ENCODE results near the gene TMEM129.

The TMEM129 gene

GRCh38 chr4:1759818-1760223, 38.7 kb upstream of the TMEM129 start:
- H3K4me1 ChIP-seq (ENCODE audit: low read length) = no peaks in the 10 kb centered on the region
- no peak overlapping the region for H2AFZ ChIP-seq (ENCODE audit: low read length)
- peaks cover 88% of the 10 kb centered on the region for H3K27me3 ChIP-seq (replicated peaks; ENCODE audit: insufficient read depth, low read length)
- no peak overlapping the region for H3K4me2 ChIP-seq (ENCODE audit: low read depth, low read length)
- H3K9ac ChIP-seq (ENCODE audit: low read length) = no peak overlapping the region
- no peak for TF ChIP-seq EZH2 (optimal IDR thresholded peaks at IDR 0.05; ENCODE audit: low read depth, low read length)
- TF ChIP-seq CTCF (IDR thresholded peaks at IDR 0.05; ENCODE audit: low read length) = 0 out of 2 replicates have a peak, but pooled peaks have one; percentile 4
- no peaks in the 10 kb centered on the region for H4K20me1 ChIP-seq (ENCODE audit: insufficient read depth, low read length)
- no peaks in the 10 kb centered on the region for H3K9me3 ChIP-seq (replicated peaks; ENCODE audit: insufficient read depth, low read length)
- H3K79me2 ChIP-seq (ENCODE audit: low read length) = no peaks in the 10 kb centered on the region
- no peak overlapping the region for H3K4me3 ChIP-seq (ENCODE audit: low read length)
- no peaks in the 10 kb centered on the region for H3K9me2 ChIP-seq (replicated peaks; ENCODE audit: insufficient read depth, low read length)
- H3F3A ChIP-seq (ENCODE audit: insufficient read depth, low read length) = no peaks in the 10 kb centered on the region
- DNase-seq = no peak
- H3K36me3 ChIP-seq (replicated peaks; ENCODE audit: insufficient read depth, low read length) = no peaks in the 10 kb centered on the region
- H3K27ac ChIP-seq (ENCODE audit: low read length) = no peak overlapping the region

- Histone ChIP-seq H3K79me2 (ENCODE audit: low read length) (no peaks in the 10 kb centered on the region), H3F3A (ENCODE audit: insufficient read depth, low read length) (no peaks in the 10 kb centered on the region), H4K20me1 (ENCODE audit: insufficient read depth, low read length) (no peaks in the 10 kb centered on the region), H3K4me1 (ENCODE audit: low read length) (no peaks in the 10 kb centered on the region), H3K9me3 (replicated peaks; ENCODE audit: insufficient read depth, low read length) (no peaks in the 10 kb centered on the region), H3K4me3 (ENCODE audit: low read length) (no peak overlapping the region), H3K4me2 (ENCODE audit: low read depth, low read length) (no peak overlapping the region), H3K9ac (ENCODE audit: low read length) (no peak overlapping the region), H3K9me2 (replicated peaks; ENCODE audit: insufficient read depth, low read length) (no peaks in the 10 kb centered on the region), H3K27me3 (replicated peaks; ENCODE audit: insufficient read depth, low read length) (peaks cover 88% of the 10 kb centered on the region), H3K36me3 (replicated peaks; ENCODE audit: insufficient read depth, low read length) (no peaks in the 10 kb centered on the region), H2AFZ (ENCODE audit: low read length) (no peak overlapping the region), H3K27ac (ENCODE audit: low read length) (no peak overlapping the region)
- no peak for TF ChIP-seq CTCF (IDR thresholded peaks at IDR 0.05; ENCODE audit: low read length)
- no peak for TF ChIP-seq EZH2 (optimal IDR thresholded peaks at IDR 0.05; ENCODE audit: low read depth, low read length)
- TF ChIP-seq EZH2phosphoT487 (IDR thresholded peaks at IDR 0.05; ENCODE audit: low read length) = no peak
- no peak for DNase-seq
Observed at GRCh38 chr4:1759170-1759817, 38.2 kb upstream of the TMEM129 start.

GRCh38 chr4:1758306-1759121, 37.4 kb upstream of the TMEM129 start:
- TF ChIP-seq EZH2 (optimal IDR thresholded peaks at IDR 0.05; ENCODE audit: low read depth, low read length) (no peak), CTCF (IDR thresholded peaks at IDR 0.05; ENCODE audit: low read length) (no peak), EZH2phosphoT487 (IDR thresholded peaks at IDR 0.05; ENCODE audit: low read length) (no peak)
- Histone ChIP-seq H3K79me2 (ENCODE audit: low read length) (no peaks in the 10 kb centered on the region), H3K9me2 (replicated peaks; ENCODE audit: insufficient read depth, low read length) (no peaks in the 10 kb centered on the region), H3K9ac (ENCODE audit: low read length) (no peak overlapping the region), H3K27ac (ENCODE audit: low read length) (no peak overlapping the region), H3F3A (ENCODE audit: insufficient read depth, low read length) (no peaks in the 10 kb centered on the region), H3K4me2 (ENCODE audit: low read depth, low read length) (no peak overlapping the region), H3K9me3 (replicated peaks; ENCODE audit: insufficient read depth, low read length) (no peaks in the 10 kb centered on the region), H4K20me1 (ENCODE audit: insufficient read depth, low read length) (no peaks in the 10 kb centered on the region), H3K4me3 (ENCODE audit: low read length) (no peak overlapping the region), H3K36me3 (replicated peaks; ENCODE audit: insufficient read depth, low read length) (no peaks in the 10 kb centered on the region), H3K4me1 (ENCODE audit: low read length) (no peaks in the 10 kb centered on the region), H2AFZ (ENCODE audit: low read length) (no peak overlapping the region), H3K27me3 (replicated peaks; ENCODE audit: insufficient read depth, low read length) (peaks cover 91% of the 10 kb centered on the region)
- no peak for DNase-seq
